ENCODE results near the gene CKAP4.

CKAP4 gene

GRCh38 chr12:106239241-106239950 lies 8.4 kb downstream of the CKAP4 start:
- DNase-seq (ENCODE audit: low spot score) = no peak

- no peak for DNase-seq (ENCODE audit: low spot score)
Observed at GRCh38 chr12:106238146-106238545, 9.7 kb downstream of the CKAP4 start.

DNA sequence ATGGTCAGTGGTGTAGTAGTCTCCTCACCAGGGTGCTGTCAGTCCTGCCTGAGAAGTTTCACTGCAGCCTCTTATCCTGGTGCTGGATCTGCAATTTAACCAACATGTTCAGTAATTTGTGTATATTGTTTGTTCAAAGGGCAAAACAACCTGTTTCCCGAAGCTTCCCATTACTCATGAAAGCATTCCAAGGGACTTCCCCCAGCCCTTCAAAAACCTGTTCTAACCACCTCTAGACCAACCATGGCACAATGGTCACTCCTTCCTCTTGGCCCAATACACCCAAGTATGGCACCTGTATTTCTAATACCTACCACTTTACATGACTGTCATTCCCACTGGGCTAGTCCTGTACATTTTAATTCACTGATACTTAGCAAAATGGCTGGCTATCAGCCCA lies 12.1 kb downstream of the CKAP4 start:
- DNase-seq (ENCODE audit: low spot score) = no peak

DNA sequence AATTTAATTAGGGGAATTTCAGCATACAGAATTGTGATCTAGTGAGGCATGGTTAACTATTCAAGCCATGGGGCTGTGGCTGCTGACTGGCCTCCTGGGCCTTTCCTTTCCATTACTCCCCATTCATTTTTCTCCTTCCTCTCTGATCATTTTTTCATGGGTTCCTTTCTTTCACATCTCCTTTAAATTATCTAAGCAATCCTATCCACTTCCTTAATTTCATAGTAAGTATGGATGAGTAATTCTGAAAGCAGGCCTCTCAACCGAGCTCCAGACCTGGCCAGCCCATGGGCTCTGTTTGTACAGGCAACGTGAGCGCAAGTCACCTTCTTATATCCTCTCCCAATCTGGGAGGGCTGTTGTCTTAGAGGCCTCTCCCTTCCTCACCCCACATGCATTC lies 13.4 kb downstream of the CKAP4 start:
- no peak for DNase-seq (ENCODE audit: low spot score)

DNA sequence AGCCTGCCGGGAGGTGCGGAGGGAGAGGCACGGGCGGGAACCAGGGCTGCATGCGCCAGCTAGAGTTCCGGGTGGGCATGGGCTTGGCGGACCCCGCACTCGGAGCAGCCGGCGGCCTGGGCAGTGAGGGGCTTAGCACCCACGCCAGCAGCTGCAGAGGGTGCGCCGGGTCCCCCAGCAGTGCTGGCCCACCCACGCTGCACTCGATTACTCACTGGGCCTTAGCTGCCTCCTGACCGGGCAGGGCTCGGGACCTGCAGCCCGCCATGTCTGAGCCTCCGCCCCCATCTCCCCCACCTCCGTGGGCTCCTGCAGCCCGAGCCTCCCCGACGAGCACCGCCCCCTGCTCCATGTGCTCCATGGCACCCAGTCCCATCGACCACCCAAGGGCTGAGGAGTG lies 14.8 kb downstream of the CKAP4 start:
- DNase-seq (ENCODE audit: low spot score) = no peak

DNA sequence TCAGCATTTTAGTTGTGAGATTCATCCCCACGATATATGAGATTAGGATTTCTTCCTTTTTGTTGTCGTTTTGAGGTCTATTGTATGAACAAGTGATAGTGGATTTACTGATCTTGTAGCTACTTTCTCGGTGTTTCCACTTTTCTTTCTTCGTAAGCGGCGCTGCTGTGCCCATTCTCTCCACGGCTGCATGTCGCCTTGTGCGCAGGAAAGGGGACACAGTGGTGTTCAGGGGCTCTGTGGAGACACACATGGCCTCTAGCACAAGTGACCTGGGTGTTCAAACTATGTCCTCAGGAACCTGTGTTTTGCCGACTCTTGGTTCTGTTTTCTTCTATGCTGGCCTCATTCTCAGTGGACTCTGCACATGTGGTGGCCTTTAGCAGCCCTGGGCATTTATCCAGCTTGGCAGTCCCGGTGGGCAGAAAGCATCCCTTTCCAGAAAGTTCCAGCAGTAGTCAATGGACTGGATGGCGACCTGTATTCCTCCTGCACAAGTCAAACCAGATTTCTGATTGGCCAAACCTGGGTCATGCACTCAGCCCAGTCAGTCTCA lies 18.7 kb downstream of the CKAP4 start:
- DNase-seq (ENCODE audit: low spot score) = no peak

DNA sequence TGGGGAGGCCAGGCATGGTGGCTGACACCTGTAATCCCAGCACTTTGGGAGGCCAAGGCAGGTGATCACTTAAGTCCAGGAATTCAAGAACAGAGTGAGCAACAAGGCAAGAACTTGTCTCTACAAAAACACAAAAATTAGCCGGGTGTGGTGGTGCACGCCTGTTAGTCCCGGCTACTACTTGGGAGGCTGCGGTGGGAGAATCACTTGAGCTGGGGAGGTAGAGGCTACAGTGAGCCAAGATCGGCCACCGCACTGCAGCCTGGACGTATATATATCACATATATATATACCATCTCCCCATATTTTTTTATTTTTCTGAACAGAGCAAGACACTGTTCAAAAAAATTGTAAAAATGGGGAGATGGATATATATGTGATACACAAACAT lies 19.5 kb downstream of the CKAP4 start:
- DNase-seq (ENCODE audit: low spot score) = no peak

- DNase-seq (ENCODE audit: low spot score) = no peak
Observed at GRCh38 chr12:106227641-106228319, 20.0 kb downstream of the CKAP4 start.

GRCh38 chr12:106226884-106227640 lies 20.8 kb downstream of the CKAP4 start:
- peak; percentile 83 for DNase-seq (ENCODE audit: low spot score)

GRCh38 chr12:106224355-106224706 lies 23.5 kb downstream of the CKAP4 start:
- DNase-seq (ENCODE audit: low spot score) = no peak

- peak; percentile 92 for DNase-seq (ENCODE audit: low spot score)
Observed at GRCh38 chr12:106223485-106224354, 24.1 kb downstream of the CKAP4 start.

GRCh38 chr12:106220536-106220935 lies 27.3 kb downstream of the CKAP4 start:
- no peak for DNase-seq (ENCODE audit: low spot score)

- no peak for DNase-seq (ENCODE audit: low spot score)
Observed at GRCh38 chr12:106219043-106219442, 28.8 kb downstream of the CKAP4 start.

- DNase-seq (ENCODE audit: low spot score) = no peak
Observed at GRCh38 chr12:106217706-106218105, 30.1 kb downstream of the CKAP4 start.

GRCh38 chr12:106214571-106214970 lies 33.2 kb downstream of the CKAP4 start:
- no peak for DNase-seq (ENCODE audit: low spot score)

DNA sequence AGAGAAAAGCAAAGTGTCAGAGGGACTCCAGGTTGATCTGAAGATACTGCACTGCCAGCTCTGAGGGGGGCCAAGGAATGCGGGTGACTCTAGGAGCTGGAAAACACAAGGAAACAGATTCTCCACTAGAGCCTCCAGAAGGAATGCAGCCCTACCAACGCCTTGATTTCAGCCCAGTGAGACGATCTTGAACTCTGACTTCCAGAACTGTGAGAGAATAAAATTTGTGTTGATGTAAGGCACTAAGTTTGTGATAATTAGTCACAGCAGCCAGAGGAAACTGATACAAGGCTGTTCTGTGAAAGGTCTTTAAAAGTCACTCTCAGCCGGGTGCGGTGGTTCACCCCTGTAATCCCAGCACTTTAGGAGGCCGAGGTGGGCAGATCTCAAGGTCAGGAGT lies 34.2 kb downstream of the CKAP4 start:
- no peak for DNase-seq (ENCODE audit: low spot score)

DNA sequence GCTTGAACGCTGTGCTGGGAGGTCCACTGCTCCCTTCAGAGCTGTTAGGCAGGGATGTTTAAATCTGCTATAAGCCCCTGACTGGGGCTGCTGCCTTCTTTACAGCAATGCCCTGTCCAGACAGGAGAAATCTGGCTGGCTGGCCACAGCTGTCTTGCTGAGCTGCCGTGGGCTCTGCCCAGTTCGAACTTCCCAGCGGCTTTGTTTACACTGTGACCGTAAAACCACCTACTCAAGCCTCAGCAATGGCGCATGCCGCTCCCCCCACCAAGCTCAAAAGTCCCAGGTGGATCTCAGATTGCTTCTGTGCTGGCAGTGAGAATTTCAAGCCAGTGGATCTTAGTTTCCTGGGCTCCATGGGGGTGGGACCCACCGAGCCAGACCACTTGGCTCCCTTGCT lies 35.8 kb downstream of the CKAP4 start:
- no peak for DNase-seq (ENCODE audit: low spot score)

GRCh38 chr12:106205208-106206069 lies 42.4 kb downstream of the CKAP4 start:
- no peak for DNase-seq (ENCODE audit: low spot score)

DNA sequence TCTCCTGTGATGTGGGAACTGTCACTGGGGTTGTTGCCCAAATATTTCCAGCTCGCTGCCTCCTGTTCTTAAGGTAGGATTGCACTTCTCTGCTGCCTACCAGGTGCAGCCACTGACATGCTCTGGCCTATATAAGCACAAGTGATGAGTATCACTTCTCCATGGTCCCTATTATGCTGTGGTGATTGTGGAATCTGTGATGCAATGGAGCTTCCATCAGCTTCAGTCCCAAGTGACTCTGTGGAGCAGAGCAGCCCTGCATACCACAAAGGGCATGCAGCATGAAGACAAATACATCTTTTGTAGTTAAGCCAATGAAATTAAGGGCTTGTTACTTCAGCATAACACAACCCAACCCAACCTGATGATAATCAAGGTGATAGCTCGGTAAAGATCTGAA lies 43.5 kb downstream of the CKAP4 start:
- no peak for DNase-seq (ENCODE audit: low spot score)

GRCh38 chr12:106197906-106198623 lies 49.8 kb downstream of the CKAP4 start:
- peak; percentile 63 for DNase-seq (ENCODE audit: low spot score)

Data from AG08395 (cell line).